HG03097 (cell line): ENCODE measurements around the gene PRSS56.
"Not testable (repeated sequence)": the region's sequence is repeated elsewhere in the genome, so short reads cannot be mapped to it uniquely, and the experiment has no call there.

ENCODE experiments used
- ATAC-seq: cut with Tn5 transposase; IDR thresholded peaks from one replicate; pipeline ENCODE4 v1.9.1; 2021; ENCODE audit not compliant: unreplicated experiment, low FRiP score

The PRSS56 gene

GRCh38 chr2:232568161-232568560, 48.0 kb downstream of the PRSS56 start:
- ATAC-seq, result no peak

GRCh38 chr2:232569541-232569940, 49.4 kb downstream of the PRSS56 start:
- no peak for ATAC-seq

DNA sequence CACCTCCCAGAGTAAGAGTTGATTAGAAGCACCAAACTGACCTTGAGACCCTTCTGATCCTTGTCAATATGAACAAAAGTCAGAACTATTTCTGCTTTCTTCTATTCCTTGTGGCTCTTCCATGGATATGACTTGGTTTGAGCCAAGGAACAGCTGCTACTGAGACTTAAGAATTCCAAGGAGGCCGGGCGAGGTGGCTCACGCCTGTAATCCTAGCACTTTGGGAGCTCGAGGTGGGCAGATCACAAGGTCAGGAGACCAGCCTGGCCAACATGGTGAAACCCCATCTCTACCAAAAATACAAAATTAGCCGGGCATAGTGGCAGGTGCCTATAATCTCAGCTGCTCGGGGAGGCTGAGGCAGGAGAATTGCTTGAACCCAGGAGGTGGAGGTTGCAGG, 50.3 kb downstream of the PRSS56 start:
- not testable (repeated sequence) for ATAC-seq

DNA sequence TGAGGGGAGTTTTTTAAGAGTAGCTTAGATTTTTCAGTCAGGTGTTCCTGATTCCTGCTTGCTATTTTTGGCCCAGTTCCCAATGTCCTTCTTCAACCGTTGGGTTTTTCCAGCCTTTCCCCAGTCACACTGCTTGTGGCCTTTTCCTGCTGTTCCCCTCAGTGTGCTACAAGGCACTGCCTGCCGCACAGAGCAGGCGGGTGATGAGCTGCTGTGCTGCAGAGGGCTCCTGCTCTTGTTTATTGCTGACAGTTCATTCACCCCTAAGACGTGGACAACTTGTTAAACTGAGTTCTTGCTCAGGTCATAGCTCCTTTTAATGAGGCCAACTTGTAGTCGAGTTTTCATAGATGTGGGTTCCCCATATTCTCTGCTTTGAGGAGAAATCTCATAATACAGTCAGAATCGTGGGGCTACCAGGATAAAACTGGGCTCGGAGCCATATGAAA, 50.9 kb downstream of the PRSS56 start:
- ATAC-seq, result no peak

- ATAC-seq, result no peak
Measured at GRCh38 chr2:232573042-232573441, 52.9 kb downstream of the PRSS56 start.

DNA sequence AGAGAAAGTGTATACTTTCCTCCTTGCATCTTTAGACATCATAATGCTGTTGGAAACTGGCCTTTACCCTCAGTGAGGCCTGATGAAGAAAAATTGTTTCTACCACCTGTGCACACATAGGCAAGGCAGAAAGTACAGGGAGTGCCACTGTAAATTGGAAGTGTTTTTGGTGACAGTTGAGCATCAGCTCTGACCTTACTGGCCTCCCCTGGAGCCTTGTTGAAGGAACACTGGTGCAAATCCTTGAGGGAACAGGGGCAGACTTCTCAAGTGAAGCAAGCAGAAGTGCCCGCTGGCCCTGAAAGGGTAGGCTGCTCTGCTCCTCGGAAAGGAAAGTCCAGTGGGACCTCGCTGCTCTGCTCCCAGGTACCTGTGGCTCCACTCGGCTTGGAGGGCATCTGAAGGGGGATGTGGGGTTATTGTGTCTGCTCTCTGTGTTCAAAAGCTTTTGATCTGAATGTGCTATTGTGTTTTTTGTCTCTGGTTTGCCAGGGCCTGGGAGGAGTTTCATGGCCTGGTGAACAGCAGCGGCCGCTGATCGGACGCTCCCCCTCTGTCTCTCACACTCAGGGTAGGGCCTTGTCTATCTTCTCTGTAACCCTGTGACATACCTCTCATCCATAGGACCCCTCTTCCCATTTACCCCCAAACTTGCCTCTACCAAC, 53.7 kb downstream of the PRSS56 start:
- ATAC-seq, result no peak

DNA sequence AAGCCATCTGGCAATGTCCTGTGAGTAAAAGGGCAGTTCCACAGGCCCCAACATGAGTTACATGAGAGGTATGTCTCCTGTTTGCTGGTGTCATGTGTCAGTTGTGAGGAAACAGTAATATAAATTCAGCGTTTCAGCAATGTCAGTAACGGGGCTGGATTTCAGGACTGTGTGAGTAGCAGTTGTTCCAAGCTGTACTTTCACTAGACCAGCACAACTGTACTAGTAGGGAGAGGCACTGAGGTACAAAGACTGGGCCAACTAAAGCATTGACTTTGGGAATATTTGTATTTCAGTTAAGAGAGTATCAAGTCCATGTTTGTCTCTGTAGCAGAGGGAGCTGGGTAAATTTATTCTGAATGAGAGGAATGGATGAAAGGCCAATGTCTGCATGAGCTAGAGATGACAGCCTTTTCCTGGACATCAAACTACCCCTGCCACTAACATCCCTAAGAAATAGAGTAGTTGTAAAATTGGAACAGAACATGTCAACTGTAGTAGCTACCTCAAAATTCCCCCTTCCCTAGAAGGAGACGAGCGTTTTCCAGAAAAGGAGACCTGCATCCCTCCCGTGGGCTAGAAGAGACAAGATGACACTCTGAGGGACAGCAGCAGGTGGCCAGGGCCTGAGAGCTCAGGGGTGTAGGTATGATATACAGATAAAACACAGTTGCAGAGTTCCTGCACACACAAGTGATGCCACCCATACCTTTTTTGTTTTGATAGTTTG, 54.7 kb downstream of the PRSS56 start:
- no peak for ATAC-seq
